Uterus (tissue), 2 donors: ENCODE results near the gene GALNT7.

ENCODE experiments used
- CTCF ChIP-seq, 4 experiments: fragments of 200-600 bp in 2 of 4; fragments of 450-650 bp in 2 of 4; sonication (generic) in 2 of 4; IDR thresholded peaks; one replicate each; pipeline ENCODE4 v1.5.1; 2016 to 2019; ENCODE audit warnings: antibody characterized with exemption in 4 of 4, mild to moderate bottlenecking in 2 of 4, moderate library complexity in 1 of 4
- POLR2A ChIP-seq, 2 donors: fragments of 450-650 bp; IDR thresholded peaks; one replicate each; pipeline ENCODE4 v1.6.1; 2016; ENCODE audit warnings: antibody characterized with exemption in 2 of 2, mild to moderate bottlenecking in 1 of 2, moderate library complexity in 1 of 2

GRCh38 chr4:173243917-173244658, 75.5 kb downstream of the GALNT7 start:
- TF ChIP-seq CTCF (IDR thresholded peaks at IDR 0.05): no peak
- no peak for TF ChIP-seq POLR2A (IDR thresholded peaks at IDR 0.05)
